Inflammatory macrophage treated with lipopolysaccharide for 1 hour (primary cell): ENCODE measurements around the gene ST7L.
A peak's percentile ranks its signal among the peaks of the same experiment; 100 is the strongest.

Source experiments
- DNase-seq, 2 donors: peaks; one replicate each; pipeline ENCODE4 v3.0.0-alpha.2; 2020 to 2022

The ST7L gene

GRCh38 chr1:112544011-112544688, 74.8 kb downstream of the ST7L start:
- DNase-seq, result peak; percentile 48 to 66

- no peak for DNase-seq
Observed at GRCh38 chr1:112542206-112542973, 76.6 kb downstream of the ST7L start.

GRCh38 chr1:112541299-112541698, 77.6 kb downstream of the ST7L start:
- DNase-seq, result no peak

- no peak for DNase-seq
Observed at GRCh38 chr1:112540226-112540794, 78.6 kb downstream of the ST7L start.

- DNase-seq, result no peak
Observed at GRCh38 chr1:112538883-112539282, 80.1 kb downstream of the ST7L start.

- DNase-seq, result no peak
Observed at GRCh38 chr1:112537456-112537855, 81.5 kb downstream of the ST7L start.

GRCh38 chr1:112536561-112536960, 82.4 kb downstream of the ST7L start:
- no peak for DNase-seq

GRCh38 chr1:112533029-112533428, 85.9 kb downstream of the ST7L start:
- DNase-seq, result no peak

- no peak for DNase-seq
Observed at GRCh38 chr1:112532064-112532463, 86.9 kb downstream of the ST7L start.

GRCh38 chr1:112530832-112531231, 88.1 kb downstream of the ST7L start:
- DNase-seq, result no peak

GRCh38 chr1:112529301-112529700, 89.6 kb downstream of the ST7L start:
- no peak for DNase-seq

GRCh38 chr1:112528076-112528475, 90.9 kb downstream of the ST7L start:
- DNase-seq, result no peak

GRCh38 chr1:112527266-112528010, 91.5 kb downstream of the ST7L start:
- DNase-seq, result no peak

- no peak for DNase-seq
Observed at GRCh38 chr1:112524986-112525385, 94.0 kb downstream of the ST7L start.

- DNase-seq, result no peak
Observed at GRCh38 chr1:112524251-112524650, 94.7 kb downstream of the ST7L start.

- no peak for DNase-seq
Observed at GRCh38 chr1:112522621-112523020, 96.3 kb downstream of the ST7L start.

- no peak for DNase-seq
Observed at GRCh38 chr1:112520166-112520565, 98.8 kb downstream of the ST7L start.

GRCh38 chr1:112518186-112518585, 100.8 kb downstream of the ST7L start:
- no peak for DNase-seq

- no peak for DNase-seq
Observed at GRCh38 chr1:112517646-112518045, 101.3 kb downstream of the ST7L start.

- DNase-seq, result no peak
Observed at GRCh38 chr1:112517231-112517630, 101.7 kb downstream of the ST7L start.

GRCh38 chr1:112516141-112516540, 102.8 kb downstream of the ST7L start:
- DNase-seq, result no peak

- DNase-seq, result no peak
Observed at GRCh38 chr1:112515311-112516009, 103.5 kb downstream of the ST7L start.

GRCh38 chr1:112514901-112515300, 104.0 kb downstream of the ST7L start:
- peak in 1 of 2 donors; percentile 15 for DNase-seq
